ENCODE results near the gene NOL7.

GRCh38 chr6:13614126-13614925 is 809 bp upstream of the NOL7 start:
- no peak for TF ChIP-seq HDAC2 (IDR thresholded peaks at IDR 0.05)
- TF ChIP-seq TARDBP (IDR thresholded peaks at IDR 0.05) = no peak
- TF ChIP-seq ATF4 (CRISPR knock-in tag; IDR thresholded peaks at IDR 0.05) = no peak
